Stimulated activated CD4-positive, alpha-beta T cell treated with anti-CD3 and anti-CD28 coated beads, TNF-alpha, amount 100 ng/mL, for 24 hours (primary cell): ENCODE results near the gene PDZD2.

Experiments used
- DNase-seq, 3 experiments: peaks; one replicate each; pipeline ENCODE4 v3.0.0-alpha.2; 2020; ENCODE audit warnings: low read depth in 3 of 3

Gene PDZD2

DNA sequence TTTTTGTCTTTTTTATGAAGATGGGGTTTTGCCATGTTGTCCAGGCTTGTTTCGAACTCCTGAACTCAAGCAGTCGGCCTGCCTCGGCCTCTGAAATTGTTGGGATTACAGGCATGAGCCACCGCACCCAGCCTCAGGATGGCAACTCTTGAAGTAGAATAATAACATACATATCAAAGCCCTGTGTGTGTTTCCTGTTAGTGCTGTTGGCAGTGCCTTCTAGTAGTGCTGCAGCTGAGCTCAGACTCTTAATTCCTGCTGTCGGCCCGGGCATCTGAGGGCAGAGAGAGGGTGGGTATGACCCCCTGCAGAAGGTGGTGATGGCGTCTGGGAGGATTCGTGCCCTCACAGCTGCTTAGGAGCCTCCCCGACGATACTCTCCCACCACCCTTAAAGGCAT lies 227.2 kb downstream of the PDZD2 start:
- no peak for DNase-seq

DNA sequence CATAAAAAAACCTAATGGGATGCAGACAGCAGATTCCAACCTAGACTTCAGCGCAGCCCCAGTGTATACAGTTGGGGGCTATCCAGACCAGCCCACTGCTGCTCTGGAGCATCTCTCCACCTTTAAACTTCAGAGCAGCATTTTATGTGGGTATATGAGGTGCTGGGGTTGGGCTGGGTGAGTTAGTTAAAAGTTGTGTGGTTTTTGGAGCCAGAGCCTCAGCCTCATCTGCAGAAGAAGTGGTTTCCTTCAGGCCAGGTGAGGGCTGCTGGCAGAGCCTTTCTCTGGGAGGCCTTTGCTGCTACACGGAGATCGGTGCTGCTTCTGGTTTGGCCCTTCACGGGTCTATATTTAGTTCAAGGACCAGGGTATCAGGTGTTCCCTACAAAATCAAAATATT lies 228.3 kb downstream of the PDZD2 start:
- DNase-seq, result no peak

DNA sequence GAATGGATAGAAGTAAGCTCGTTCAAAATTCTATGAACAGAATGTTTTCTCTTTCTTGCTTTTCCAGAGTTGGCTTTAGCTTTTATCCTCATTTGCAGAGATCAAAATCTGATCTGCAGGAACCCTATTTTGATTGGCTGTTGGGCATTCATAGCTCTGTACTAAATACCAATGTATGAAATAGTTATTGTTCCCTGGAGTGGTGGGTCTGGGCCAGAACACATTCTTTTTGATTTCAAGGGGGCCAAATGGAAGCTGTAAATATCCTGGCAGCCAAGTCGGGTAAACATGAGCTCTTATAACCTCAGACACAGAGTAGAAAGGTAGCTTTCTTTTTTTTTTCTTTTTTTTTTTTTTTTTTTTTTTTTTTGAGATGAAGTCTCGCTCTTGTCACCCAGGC lies 241.5 kb downstream of the PDZD2 start:
- no peak for DNase-seq

DNA sequence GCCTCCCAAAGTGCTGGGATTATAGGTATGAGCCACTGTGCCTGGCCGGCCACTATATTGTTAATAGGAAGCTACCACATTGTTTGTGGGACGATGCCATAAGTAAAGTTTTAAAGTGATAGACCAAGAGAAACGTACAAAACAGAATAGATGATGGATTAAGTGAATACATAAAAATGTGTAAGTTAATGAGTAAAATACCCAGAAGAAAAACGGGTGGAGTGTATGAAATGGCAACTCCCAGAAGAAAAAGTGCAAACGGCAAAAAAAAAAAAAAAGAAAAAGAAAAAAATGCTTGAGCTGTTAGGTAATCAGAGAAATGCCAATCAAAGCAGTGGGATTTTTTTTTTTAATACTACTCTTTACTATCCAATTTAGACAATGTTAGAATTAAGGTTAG lies 246.0 kb downstream of the PDZD2 start:
- DNase-seq, result no peak

DNA sequence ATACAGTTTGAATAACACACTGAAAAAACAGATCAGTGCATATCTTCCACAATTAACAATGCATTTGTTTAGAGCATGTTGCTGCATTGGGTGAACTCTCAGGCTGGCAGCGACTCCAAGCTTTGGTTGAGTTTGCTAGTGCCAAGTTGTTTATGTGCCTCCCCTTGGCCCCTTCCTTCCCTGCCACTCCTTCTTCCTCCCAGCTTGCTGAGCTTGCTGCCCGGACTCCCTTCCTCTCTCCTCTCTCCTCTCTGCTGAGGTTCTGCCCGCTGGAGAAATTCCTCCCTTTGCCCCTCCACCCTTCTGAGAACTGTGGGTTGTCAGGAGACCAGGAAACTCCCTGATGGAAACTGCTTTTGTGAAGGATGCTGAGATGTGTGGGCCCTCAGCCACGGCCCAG lies 247.3 kb downstream of the PDZD2 start:
- DNase-seq, result no peak

DNA sequence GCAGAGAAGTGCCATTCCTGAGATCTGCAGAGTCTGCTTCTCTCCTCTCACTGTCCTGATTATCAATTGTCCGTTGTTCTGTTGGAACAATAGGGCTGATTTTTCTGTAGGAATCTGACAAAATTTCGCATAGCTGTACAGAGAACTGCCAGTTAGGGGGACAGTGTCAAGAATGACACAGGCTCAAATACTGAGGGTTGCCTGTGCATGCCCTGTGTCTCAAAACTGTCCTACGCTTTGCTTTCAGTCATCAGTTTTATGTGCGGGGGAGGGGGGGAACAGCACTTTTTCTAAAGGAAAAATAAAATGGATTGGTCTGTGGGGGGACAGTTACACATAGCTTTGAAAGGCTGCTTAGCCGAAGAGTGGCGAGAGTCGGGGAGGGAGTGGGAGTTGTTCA lies 248.6 kb downstream of the PDZD2 start:
- DNase-seq, result no peak

DNA sequence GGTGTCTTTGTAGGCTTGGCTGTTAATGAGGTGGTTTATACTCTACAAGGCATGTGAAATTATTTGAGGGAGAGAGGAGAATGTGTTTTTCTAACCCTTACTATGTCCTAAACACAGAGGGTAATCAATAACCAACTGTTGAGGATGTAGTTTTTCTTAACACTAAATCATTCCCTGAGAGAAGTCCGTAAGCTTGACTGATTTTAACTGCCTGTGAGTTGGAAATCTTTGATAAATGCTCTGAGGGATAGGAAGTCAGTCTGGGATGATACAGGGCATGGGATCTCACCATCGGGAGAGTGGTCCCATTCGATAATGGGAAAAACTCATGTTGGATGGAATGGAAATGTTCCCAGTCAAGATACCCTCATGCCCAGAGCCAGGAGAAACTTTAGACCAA lies 249.6 kb downstream of the PDZD2 start:
- DNase-seq, result no peak

DNA sequence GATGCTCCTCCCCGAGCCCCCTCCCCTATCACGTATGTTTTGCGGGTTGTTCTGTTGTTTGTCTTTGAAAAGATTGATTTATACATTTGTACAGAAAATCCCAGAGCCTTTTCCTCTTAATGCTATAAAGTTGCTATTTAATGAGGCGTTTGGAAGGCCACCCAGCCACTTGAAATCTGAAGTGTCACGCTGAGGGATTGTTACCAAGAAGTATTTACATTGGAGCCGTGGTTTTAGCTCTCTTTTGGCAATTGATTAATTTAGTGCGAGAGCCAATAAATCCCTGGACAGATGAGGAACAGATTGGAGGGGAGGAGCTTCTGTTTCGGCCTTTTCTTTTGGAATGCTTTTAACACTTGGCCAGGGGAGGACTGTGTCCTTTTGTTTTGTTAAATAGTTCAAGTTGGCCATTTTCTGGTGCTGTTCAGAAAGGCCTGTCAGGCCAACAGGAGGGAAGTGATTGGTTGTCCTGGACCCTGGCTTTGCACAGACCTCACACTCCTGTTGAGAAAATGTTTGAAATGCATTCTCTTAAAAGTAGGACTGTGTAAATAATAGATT lies 250.2 kb downstream of the PDZD2 start:
- DNase-seq, result no peak

DNA sequence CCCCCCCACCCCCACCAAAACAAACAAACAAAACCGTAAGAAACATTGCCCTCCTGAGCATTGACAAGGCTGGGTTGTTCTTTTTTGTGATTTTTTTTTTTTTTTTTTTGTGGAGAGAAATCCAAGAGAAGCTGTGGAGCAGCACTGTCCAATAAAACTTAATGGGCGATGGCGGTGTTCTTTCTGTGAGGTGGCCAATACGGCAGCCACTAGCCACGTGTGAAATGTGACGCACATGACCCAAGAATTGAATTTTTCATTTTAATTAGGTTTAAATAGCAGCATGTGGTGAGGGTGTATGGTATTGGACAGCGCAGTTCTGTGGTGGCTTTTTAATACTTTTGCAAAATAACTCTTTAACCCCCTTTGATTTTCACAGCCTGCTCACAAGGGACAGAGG lies 251.1 kb downstream of the PDZD2 start:
- no peak for DNase-seq

DNA sequence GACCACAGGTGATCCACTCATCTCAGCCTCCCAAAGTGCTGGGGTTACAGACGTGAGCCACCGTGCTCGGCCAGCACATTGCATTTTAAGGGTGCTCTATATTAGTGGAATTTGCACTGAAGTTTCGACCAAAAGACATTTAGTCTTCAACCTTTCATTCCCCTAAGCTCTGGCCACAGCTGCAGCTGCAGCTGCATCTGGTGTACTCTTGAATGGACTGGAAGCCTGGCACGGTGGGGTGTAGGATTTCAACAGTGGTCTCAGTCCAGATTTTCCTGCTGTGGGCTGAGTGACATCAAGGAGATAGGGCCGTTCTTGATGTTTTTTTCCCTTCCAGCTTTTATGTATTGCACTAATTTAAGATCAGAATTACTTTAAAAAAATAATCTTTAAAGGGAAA lies 255.2 kb downstream of the PDZD2 start:
- DNase-seq, result no peak

DNA sequence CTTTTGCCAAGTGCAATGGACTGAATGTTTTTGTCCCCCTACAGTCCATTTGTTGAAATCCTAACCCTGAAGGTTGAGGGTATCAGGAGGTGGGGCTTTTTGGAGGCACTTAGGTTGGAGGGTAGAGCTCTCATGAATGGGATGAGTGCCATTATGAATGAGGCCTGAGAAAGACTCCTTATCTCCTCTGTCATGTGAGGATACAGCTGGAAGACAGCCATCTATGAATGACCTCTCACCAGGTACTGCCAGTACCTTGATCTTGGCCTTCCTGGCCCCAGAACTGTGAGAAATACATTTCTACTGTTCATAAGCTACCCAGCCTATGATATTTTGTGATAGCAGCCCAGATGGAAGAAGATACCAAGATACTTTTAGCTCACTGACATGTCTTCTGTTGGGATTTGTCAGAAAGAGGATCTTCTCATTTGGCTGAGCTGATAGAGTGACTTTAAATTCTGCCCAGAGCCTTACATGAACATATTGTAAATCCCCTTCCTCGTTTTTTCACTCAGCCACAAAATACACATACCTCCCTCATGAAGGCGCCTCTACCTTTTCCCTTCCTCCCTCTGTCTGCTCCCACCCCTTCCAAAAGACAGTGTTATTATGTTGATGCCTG lies 256.4 kb downstream of the PDZD2 start:
- DNase-seq, result no peak

DNA sequence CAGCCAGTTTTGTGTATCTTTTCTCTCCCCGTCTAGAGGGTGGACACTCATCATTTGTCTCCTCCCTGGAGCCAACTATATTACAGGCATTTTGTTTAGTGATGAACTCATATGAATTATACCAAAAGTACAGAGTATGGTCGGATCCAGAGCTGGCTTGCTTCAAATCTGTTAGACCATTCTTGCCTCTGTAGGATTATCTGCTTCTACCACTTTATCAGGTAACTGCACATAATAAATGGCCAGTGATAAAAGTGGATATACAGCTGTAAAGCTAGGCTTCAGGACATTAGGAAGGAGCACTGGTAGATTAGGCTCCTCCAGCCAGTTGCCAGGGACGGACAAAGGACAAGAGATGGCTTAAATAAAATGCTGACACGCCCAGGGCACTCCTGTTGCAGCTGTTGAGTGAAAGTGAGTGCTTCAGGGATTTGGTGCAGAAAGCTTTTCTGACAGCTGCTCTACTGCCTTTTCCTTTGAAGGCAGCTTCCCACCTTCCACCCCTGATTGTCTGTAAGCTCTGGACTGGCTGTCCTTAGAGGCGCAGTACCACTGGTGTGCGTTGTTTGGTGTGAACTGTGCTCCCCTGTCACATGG lies 259.2 kb downstream of the PDZD2 start:
- no peak for DNase-seq

DNA sequence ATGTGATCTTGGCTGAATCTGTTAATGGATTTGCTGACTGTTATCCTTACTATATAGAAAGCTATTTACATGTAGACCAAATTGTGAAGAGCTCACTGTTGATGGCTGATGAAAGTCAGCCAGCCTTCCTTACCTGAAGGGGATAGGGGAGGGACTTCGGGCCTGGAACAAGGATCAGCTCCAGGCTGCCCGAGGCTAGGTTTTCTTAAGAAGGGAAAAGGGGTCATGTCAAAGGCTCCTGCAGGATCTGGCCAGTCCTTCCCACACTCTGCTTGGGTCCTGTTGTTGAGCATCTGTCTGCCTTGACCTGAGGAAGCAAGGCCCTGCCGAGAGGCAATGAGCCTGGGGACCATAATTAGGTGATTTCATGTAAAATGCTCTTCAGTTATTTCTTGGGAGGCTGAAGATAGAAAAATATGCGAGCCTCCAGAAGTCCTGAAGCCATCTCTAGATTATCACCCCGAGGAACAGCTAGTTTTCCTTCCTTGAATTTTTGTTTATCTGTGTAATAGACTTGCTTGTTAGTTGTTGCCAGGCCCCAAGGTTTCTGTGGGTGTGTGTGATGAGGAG lies 261.4 kb downstream of the PDZD2 start:
- no peak for DNase-seq

DNA sequence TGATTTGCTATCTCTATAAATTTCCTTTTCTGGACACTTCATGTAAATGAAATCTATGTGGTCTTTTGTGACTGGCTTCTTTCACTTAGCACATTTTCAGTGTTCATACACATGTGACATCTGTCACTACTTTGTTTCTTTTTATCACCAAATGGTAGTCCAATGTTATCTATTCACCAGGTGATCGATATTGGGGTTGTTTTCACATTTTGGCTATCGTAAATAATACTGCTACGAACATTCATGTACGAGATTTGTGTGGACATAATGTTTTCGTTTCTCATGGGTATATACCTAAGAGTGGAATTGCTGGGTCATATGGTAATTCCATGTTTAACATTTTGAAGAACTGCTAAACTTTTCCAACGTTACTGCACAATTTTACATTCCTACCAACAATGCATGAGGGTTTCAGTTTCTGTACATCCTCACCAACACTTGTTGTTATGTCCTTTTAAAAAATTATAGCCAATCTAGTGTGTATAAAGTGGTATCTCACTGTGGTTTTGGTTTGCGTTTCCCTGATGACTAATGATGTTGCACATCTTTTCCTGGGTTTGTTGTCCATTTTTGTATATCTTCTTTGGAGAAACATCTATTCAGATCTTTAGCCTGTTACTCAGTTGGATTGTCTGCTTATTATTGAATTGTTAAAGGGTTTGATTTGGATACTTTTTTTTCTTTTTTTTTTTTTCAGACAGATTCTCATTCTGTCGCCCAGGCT lies 263.0 kb downstream of the PDZD2 start:
- DNase-seq, result no peak

DNA sequence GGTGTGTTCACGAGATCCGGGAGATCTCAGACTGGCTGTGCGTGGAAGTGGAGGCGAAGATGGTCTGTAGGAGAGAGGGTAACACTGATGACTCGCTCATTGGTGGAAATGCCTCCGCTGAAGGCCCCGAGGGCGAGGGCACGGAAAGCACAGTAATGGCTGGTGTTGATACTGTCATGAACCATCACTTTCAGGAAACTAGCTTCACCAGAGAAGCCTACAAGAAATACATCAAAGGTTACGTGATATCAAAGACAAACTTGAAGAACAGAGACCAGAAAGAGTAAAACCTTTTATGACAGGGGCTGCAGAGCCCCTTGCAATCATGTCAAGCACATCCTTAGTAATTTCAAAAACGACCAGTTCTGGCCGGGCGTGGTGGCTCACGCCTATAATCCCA lies 269.5 kb downstream of the PDZD2 start:
- DNase-seq, result peak in 1 of 3 experiments; percentile 2

DNA sequence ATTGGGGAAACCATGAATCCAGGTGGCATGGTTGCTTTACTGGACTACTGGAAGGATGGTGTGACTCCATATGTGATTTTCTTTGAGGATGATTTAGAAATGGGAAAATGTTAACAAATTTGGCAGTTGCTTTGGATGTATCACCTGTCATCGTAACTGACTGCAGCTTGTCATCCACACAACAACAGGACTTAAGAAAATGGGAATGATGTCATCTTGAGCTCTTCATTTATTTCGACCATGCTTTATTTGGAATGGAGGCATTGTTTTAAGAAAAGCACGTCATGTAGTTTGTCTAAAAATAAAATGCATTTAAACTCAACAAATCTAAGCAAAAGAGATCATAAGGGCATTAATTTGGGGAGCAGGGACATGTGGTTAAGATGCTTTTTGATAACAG lies 270.1 kb downstream of the PDZD2 start:
- no peak for DNase-seq

DNA sequence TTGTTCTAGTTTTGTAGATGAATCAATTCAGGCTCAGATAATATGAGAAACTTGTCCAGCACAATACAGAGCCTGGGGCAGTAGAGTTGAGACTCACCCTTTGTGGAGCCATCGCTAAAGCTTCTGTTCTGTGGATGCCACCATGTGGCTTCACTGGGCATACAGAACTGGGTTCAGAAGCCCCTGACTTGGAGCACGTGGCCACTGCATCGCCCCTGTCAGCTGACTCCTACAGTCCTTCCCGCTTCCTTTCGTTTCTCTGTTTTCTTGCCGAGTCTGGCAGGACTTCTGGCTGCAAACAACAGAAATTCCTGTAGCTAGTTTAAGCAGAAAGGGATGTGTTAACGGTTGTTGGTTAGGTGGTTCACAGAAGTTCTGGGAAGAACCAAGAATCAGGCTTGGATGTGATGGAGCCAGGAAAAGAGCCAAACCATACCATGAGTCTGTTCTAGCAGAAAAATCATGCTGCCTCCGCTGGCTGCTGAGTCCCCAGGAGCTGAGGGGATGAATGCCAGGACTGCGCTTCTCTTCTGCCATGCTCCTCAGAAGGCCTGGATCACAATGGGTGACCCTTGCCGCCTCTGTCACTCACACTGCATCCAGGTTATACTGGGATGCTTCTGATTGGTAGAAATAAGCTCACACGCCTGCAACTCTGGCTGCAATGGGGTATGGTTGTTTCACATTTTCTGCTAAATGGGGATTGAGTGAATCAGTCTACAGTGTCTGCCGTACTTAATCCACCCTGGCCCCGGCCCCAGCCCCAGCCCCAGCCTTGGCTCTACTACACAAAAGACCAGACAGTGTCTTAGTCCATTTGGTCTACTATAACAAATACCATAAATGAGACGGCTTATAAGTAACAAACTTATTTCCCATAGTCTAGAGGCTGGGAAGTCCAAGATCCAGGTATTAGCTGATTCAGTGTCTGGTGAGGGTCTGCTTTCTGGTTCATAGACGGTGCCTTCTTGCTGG lies 272.6 kb downstream of the PDZD2 start:
- DNase-seq, result no peak

DNA sequence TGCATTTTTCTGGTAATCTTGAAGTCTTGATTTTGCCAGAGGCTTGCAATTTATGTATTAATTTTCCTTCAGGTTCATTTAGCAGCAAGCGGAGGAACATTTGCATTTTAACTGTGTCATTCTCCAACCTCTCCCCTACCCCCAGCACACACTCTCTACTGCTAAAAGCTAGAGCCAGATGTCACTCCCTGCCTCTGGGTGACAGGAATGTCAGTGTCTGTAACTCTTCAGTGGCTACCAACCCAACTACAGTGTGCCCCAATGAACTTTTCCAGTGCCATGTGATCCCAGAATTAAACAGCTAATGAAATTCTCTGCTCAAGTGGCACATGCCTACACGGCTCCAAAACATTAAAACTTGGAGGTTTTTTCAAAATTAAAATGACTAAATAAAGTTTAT lies 274.9 kb downstream of the PDZD2 start:
- no peak for DNase-seq

DNA sequence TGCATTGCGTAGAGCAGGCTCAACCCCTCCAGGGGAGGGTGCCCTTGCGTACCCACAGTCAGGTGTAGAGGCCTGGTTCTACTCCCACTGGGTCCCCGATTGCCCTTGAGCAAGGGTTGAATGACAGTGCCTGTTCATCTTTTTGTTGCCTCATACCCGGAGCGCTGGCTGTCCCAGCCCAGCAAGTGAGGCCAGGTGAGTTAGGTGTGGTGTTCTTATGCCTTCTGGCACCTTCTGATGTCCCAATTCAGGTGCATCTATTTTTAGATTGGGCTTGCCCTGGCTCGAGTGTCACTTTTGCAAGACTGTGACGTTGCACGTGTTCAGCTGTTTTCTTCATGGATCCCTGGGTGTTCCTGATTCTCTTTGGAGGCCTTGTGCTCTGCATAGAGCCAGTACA lies 277.4 kb downstream of the PDZD2 start:
- no peak for DNase-seq

DNA sequence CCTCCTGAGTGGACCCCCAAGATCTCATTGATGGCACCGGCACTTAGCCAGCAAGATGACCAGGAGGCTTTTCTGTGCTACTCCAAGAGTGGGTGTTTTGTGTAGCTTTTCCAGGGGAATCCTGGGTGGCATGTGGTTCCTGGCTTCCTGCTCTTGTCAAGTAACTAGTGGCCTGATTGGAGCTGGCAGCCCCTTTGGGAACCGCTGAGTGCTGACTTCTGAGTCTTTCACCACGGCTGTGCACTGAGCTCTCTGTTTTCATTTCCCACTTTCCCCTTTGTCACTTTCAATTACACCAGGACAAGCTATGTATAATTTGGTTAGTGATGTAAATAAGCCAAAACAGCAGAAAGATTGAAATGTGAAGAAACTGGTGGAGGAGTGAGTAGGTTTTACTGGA lies 279.8 kb downstream of the PDZD2 start:
- DNase-seq, result no peak

DNA sequence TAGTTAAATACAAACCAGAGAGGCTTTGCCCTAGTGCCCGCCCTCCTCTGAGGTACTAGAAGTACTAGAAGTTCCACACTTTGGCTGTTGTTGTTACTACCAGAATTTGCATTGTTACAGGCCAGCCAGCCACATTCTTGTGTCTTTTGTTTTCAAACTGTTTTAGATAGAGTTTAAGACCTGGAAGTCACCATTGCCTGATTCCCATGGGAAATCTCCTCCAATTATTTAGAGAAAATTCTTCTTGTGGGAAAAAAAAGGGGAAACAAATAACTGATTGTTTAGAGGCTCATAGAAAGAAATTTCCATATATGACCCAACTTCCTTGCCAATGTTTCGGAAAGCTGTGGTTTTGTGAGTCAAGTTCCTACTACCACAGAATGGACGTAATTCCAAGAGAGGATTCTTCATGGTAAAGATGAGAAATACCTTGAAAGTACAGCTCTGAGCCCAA lies 282.9 kb downstream of the PDZD2 start:
- no peak for DNase-seq

DNA sequence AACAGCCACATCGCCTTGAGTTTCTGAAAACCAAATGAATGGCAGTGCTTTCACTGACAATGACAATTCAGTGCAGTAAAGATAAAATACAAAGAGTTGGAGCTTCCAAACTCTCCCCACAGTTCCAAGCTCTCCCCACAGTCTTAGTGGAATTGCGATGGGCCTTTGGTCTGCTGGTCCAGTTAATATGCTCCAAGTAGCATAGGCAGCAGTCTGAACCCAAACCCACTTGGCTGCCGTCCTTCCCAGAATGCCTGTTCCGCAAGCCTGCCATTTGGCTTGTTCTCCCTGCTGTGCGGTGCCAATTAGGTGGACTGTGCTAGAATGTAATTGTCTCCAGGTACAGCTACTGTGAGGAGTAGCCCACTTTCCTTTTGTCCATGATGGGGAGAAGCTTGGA lies 285.1 kb downstream of the PDZD2 start:
- no peak for DNase-seq
